Muscle of leg (tissue), 11 donors: ENCODE data around the gene SPATA33. TPM values are rescaled to one million over a fixed set of nuclear protein-coding genes. Genes with fewer than 3 reads are reported as not detected.
"Not testable (repeated sequence)": the region's sequence is repeated elsewhere in the genome, so short reads cannot be mapped to it uniquely, and the experiment has no call there.

ENCODE experiments used
- DNase-seq: peaks from one replicate; pipeline ENCODE4 v3.0.0; 2013
- H3K27ac ChIP-seq: one replicate; pipeline ENCODE4 v1.5.1; 2013; ENCODE audit warnings: mild to moderate bottlenecking, low read length, control low read depth
- H3K27me3 ChIP-seq: one replicate; pipeline ENCODE4 v1.6.1; 2013; ENCODE audit warnings: low read length; ENCODE audit not compliant: control insufficient read depth, insufficient read depth
- H3K36me3 ChIP-seq: one replicate; pipeline ENCODE4 v1.6.1; 2013; ENCODE audit warnings: low read length; ENCODE audit not compliant: control insufficient read depth, insufficient read depth
- H3K4me1 ChIP-seq: one replicate; pipeline ENCODE4 v1.6.1; 2013; ENCODE audit warnings: low read length; ENCODE audit not compliant: control insufficient read depth, insufficient read depth
- H3K4me3 ChIP-seq: one replicate; pipeline ENCODE4 v1.5.1; 2013; ENCODE audit warnings: low read length, control low read depth
- H3K9me3 ChIP-seq: replicated peaks from 2 replicates; pipeline ENCODE4 v1.6.1; 2013; ENCODE audit warnings: low read depth, low read length; ENCODE audit not compliant: control insufficient read depth
- WGBS: methylation state at CpG from one replicate; pipeline ENCODE4 v1.1.5; 2013; ENCODE audit warnings: missing lambda C conversion rate; ENCODE audit not compliant: insufficient coverage; 5-methylcytosine and 5-hydroxymethylcytosine counted together
- polyA plus RNA-seq, 8 donors: library from polyadenylated mRNA; unstranded; fragments of 120-200 nt; gene quantifications; one replicate each; pipeline versions ENCODE4 v1.2.1 to v1.2.3, GENCODE V29; 2013; ENCODE audit warnings: inconsistent platforms in 1 of 8, low replicate concordance in 1 of 8; ENCODE audit not compliant: insufficient read length in 8 of 8, insufficient read depth in 1 of 8
- total RNA-seq: library from RNA; stranded (reverse); fragments of 120-200 nt; gene quantifications from one replicate; pipeline ENCODE4 v1.2.4, GENCODE V29; 2013

The SPATA33 gene
- total and polyA plus RNA-seq, 9 donors = 2.7 to 7.1 (median 4.7) TPM

DNA sequence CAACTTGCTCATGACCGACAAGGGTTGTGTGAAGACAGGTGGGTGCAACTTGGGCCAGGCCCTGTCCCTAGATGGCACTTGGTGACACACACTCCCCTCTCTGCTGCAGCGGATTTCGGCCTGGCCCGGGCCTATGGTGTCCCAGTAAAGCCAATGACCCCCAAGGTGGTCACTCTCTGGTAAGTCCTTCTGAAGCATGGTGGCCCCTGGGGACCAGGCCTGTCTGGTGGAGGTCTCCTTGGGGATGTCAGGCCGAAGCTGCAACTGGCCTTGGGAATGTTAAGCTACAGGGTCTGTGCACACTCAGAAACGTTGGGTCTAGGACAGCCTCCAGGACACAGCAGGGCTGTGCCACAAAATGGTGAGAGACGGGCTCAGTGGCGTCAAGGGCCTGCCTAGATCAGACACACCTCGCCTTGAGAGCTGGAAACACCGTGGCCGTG lies 35.7 kb downstream of the SPATA33 start:
- H3K9me3 ChIP-seq = no peaks in the 10 kb centered on the region
- H3K4me1 ChIP-seq = peaks cover 23% of the 10 kb centered on the region
- H3K36me3 ChIP-seq = peaks cover 52% of the 10 kb centered on the region
- DNase-seq = no peak
- H3K4me3 ChIP-seq = no peak overlapping the region
- H3K27ac ChIP-seq = no peak overlapping the region
- H3K27me3 ChIP-seq = no peaks in the 10 kb centered on the region
- 86% methylated on average over 10 of the region's 11 CpGs for WGBS

DNA sequence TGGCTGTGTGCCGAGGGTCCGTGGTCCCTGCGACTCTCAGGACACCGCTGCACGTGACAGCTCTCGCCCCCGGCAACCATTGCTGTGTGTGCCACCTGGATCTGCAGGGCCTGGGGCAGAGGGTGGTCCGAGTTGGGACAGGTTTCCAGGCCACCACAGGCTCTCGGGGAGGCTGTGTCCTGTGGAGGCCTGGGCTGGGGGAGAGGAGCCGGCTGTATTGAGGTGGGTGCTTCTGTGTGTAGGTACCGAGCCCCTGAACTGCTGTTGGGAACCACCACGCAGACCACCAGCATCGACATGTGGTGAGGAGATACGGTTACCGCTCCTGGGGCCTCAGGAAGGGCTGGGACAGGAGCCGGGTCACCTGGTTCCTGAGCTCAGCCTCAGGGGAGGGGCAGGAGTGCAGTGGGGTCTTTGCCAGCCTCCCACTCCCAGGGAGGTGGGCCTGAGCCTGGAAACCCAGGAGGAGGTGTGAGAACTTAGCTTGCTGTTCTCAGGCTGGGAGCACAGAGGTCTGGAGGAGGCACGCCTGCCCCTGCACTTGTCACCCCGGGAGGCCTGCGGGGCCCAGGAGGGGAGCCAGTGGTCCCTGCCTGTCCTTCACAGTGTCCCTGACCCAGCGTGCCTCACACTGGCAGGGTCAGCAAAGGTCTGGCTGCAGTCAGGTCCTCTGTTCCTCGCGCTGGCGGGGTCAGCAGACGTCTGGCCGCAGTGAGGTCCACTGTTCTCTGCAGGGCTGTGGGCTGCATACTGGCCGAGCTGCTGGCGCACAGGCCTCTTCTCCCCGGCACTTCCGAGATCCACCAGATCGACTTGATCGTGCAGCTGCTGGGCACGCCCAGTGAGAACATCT lies 36.5 kb downstream of the SPATA33 start:
- 82% methylated on average over 32 of the region's 32 CpGs for WGBS
- Histone ChIP-seq H3K4me3 (no peak overlapping the region), H3K9me3 (no peaks in the 10 kb centered on the region), H3K27me3 (no peaks in the 10 kb centered on the region), H3K27ac (no peak overlapping the region), H3K36me3 (peaks cover 52% of the 10 kb centered on the region), H3K4me1 (peaks cover 23% of the 10 kb centered on the region)
- DNase-seq = no peak

DNA sequence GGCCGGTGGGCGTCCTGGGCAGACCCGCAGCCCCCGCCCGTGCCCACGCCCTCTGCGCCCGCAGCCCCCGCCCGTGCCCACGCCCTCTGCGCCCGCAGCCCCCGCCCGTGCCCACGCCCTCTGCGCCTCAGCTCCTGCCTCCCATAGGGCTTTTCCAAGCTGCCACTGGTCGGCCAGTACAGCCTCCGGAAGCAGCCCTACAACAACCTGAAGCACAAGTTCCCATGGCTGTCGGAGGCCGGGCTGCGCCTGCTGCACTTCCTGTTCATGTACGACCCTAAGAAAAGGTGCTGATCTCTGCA lies 37.1 kb downstream of the SPATA33 start:
- not testable (repeated sequence) for H3K9me3 ChIP-seq, H3K27me3 ChIP-seq, H3K4me3 ChIP-seq, H3K27ac ChIP-seq, DNase-seq
- peaks cover 52% of the 10 kb centered on the region for H3K36me3 ChIP-seq
- 89% methylated on average over 9 of the region's 23 CpGs for WGBS
- H3K4me1 ChIP-seq = peaks cover 25% of the 10 kb centered on the region

- Histone ChIP-seq H3K27ac (no peak overlapping the region), H3K27me3 (no peaks in the 10 kb centered on the region), H3K4me3 (no peak overlapping the region), H3K4me1 (peaks cover 30% of the 10 kb centered on the region), H3K36me3 (peaks cover 47% of the 10 kb centered on the region), H3K9me3 (no peaks in the 10 kb centered on the region)
- DNase-seq = no peak
- 84% methylated on average over 27 of the region's 31 CpGs for WGBS
Observed at GRCh38 chr16:89695086-89695874, 37.6 kb downstream of the SPATA33 start.

DNA sequence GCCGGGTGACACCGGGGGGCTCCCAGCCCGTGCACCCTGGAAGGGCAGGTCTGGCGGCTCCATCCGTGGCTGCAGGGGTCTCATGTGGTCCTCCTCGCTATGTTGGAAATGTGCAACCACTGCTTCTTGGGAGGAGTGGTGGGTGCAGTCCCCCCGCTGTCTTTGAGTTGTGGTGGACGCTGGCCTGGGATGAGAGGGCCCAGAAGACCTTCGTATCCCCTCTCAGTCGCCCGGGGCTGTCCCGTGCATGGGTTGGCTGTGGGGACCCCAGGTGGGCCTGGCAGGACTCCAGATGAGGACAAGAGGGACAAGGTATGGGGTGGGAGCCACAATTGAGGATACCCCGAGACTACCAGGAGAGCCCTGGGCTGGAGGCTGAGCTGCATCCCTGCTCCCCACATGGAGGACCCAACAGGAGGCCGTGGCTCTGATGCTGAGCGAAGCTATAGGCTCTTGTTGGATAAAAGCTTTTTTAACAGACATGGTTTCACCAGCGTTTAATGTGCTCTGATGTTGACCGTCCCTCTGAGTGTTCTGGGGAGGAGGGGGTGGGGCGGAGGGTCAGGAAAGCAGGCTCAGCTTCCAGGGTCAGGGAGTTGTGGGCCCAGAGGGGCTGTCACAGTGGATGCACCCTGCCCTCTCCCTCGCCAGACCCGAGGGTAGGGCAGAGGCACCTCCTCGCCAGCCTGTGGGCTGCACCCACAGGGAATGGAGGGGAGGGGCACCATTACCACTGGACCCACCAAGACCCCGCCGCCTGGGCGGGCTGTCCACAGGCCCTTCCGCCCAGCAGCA lies 38.4 kb downstream of the SPATA33 start:
- Histone ChIP-seq H3K27ac (no peak overlapping the region), H3K4me3 (no peak overlapping the region), H3K4me1 (peaks cover 38% of the 10 kb centered on the region), H3K36me3 (peaks cover 41% of the 10 kb centered on the region), H3K27me3 (no peaks in the 10 kb centered on the region), H3K9me3 (no peaks in the 10 kb centered on the region)
- DNase-seq = no peak
- WGBS = 69% methylated on average over 23 of the region's 25 CpGs

- 31% methylated on average over 12 of the region's 18 CpGs for WGBS
- no peak for DNase-seq
Observed at GRCh38 chr16:89696670-89697128, 39.1 kb downstream of the SPATA33 start.

GRCh38 chr16:89697161-89697615 lies 39.6 kb downstream of the SPATA33 start:
- DNase-seq = peak; percentile 75
- WGBS = 75% methylated on average over 19 of the region's 19 CpGs
- Histone ChIP-seq H3K9me3 (no peaks in the 10 kb centered on the region), H3K27me3 (peaks cover 5% of the 10 kb centered on the region), H3K36me3 (peaks cover 29% of the 10 kb centered on the region), H3K4me1 (peaks cover 48% of the 10 kb centered on the region), H3K27ac (peak overlapping the region; percentile 29), H3K4me3 (no peak overlapping the region)

More at GRCh38 chr16:89696670-89697128, 39.1 kb downstream of the SPATA33 start:
- Histone ChIP-seq H3K27ac (no peak overlapping the region), H3K36me3 (peaks cover 34% of the 10 kb centered on the region), H3K27me3 (no peaks in the 10 kb centered on the region), H3K4me1 (peaks cover 43% of the 10 kb centered on the region), H3K4me3 (no peak overlapping the region), H3K9me3 (no peaks in the 10 kb centered on the region)

- peak overlapping the region; percentile 29 for H3K27ac ChIP-seq
- peaks cover 50% of the 10 kb centered on the region for H3K4me1 ChIP-seq
- no peak overlapping the region for H3K4me3 ChIP-seq
- WGBS = 67% methylated on average over 28 of the region's 32 CpGs
- peaks cover 24% of the 10 kb centered on the region for H3K36me3 ChIP-seq
- H3K9me3 ChIP-seq = no peaks in the 10 kb centered on the region
- H3K27me3 ChIP-seq = peaks cover 10% of the 10 kb centered on the region
- no peak for DNase-seq
Observed at GRCh38 chr16:89697616-89698331, 40.1 kb downstream of the SPATA33 start.

DNA sequence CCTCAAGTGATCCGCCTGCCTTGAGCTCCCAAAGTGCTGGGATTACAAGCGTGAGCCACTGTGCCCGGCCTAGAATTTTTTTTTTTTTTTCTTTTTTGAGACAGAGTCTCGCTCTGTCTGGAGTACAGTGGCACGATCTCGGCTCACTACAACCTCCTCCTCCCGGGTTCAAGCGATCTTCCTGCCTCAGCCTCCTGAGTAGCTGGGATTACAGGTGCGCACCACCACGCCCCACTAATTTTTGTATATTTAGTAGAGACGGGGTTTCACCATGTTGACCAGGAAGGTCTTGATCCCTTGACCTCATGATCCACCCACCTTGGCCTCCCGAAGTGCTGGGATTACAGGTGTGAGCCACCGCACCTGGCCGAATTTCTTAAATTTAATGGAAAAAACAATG lies 41.1 kb downstream of the SPATA33 start:
- H3K36me3 ChIP-seq = peaks cover 16% of the 10 kb centered on the region
- not testable (repeated sequence) for H3K4me3 ChIP-seq, H3K27ac ChIP-seq, H3K9me3 ChIP-seq, DNase-seq
- 94% methylated on average over 5 of the region's 14 CpGs for WGBS
- H3K4me1 ChIP-seq = peaks cover 50% of the 10 kb centered on the region
- H3K27me3 ChIP-seq = peaks cover 17% of the 10 kb centered on the region
